H1 (cell line): ENCODE results near the gene STK39. TPM values are rescaled to one million over a fixed set of nuclear protein-coding genes. Genes with fewer than 3 reads are reported as not detected.

ENCODE experiments used
- CTCF ChIA-PET: fragments of 300-600 bp; sonication (Branson Sonifier 250); formaldehyde crosslinking; loops from one replicate; lab custom pipeline; 2021; ENCODE audit not compliant: partially characterized antibody; lab: Charles Lee
- POLR2A ChIA-PET: fragments of 300-600 bp; sonication (Branson Sonifier 250); formaldehyde crosslinking; loops from one replicate; lab custom pipeline; 2021; ENCODE audit warnings: inconsistent platforms; ENCODE audit not compliant: partially characterized antibody; lab: Charles Lee
- DNase-seq, 2 experiments: peaks; one replicate each; pipeline versions ENCODE4 v3.0.0 to v3.0.0-alpha.2; 2010 to 2022; ENCODE audit warnings: low spot score in 2 of 2, low read depth in 1 of 2, mixed read lengths in 1 of 2
- FAIRE-seq: peaks from 2 replicates; lab custom pipeline; 2011; peaks lifted over from hg19 to GRCh38; lab: Jason Lieb, UNC
- H2AFZ ChIP-seq: 2 replicates; pipeline ENCODE4 v1.8.1; 2012; ENCODE audit warnings: low read length, inconsistent platforms
- H2AK5ac ChIP-seq: 2 replicates; pipeline ENCODE4 v1.6.1; 2013; ENCODE audit warnings: low read depth, low read length
- H2BK120ac ChIP-seq: replicated peaks from 2 replicates; pipeline ENCODE3; 2013; ENCODE audit warnings: low read depth, low read length, inconsistent platforms
- H2BK12ac ChIP-seq: 2 replicates; pipeline ENCODE4 v1.6.1; 2013; ENCODE audit warnings: low read depth, low read length
- H2BK15ac ChIP-seq: 2 replicates; pipeline ENCODE4 v1.6.1; 2013; ENCODE audit warnings: low read length
- H2BK20ac ChIP-seq: 2 replicates; pipeline ENCODE4 v1.6.1; 2013; ENCODE audit warnings: low read length
- H2BK5ac ChIP-seq: 2 replicates; pipeline ENCODE4 v1.6.1; 2013; ENCODE audit warnings: low read depth, low read length
- H3K14ac ChIP-seq: 2 replicates; pipeline ENCODE4 v1.6.1; 2013; ENCODE audit warnings: inconsistent platforms; ENCODE audit not compliant: insufficient read length
- H3K18ac ChIP-seq: 2 replicates; pipeline ENCODE4 v1.6.1; 2013; ENCODE audit warnings: low read length; ENCODE audit errors: extremely low read depth
- H3K23ac ChIP-seq: 2 replicates; pipeline ENCODE4 v1.6.1; 2013; ENCODE audit warnings: inconsistent platforms; ENCODE audit not compliant: insufficient read length
- H3K23me2 ChIP-seq: 2 replicates; pipeline ENCODE4 v1.6.1; 2013; ENCODE audit warnings: low read depth, low read length
- H3K27ac ChIP-seq: 2 replicates; pipeline ENCODE4 v1.6.1; 2011; ENCODE audit warnings: low read depth, low read length, inconsistent platforms
- H3K27me3 ChIP-seq, 4 experiments: replicated peaks in 1 of 4; 1 replicate in 1 of 4; 2 replicates in 3 of 4; pipeline versions ENCODE4 v1.6.1 to v1.8.1; 2011 to 2013; ENCODE audit warnings: low read length in 3 of 4, mild to moderate bottlenecking in 3 of 4, inconsistent platforms in 2 of 4, mixed read lengths in 2 of 4, moderate library complexity in 1 of 4; ENCODE audit not compliant: control insufficient read depth in 3 of 4, insufficient read depth in 3 of 4; ENCODE audit errors: extremely low read depth in 1 of 4
- H3K36me3 ChIP-seq, 4 experiments: 2 replicates each; pipeline versions ENCODE4 v1.6.1 to v1.8.1; 2011 to 2013; ENCODE audit warnings: mild to moderate bottlenecking in 4 of 4, low read length in 3 of 4, moderate library complexity in 2 of 4, control low read depth in 1 of 4, inconsistent platforms in 1 of 4; ENCODE audit not compliant: insufficient read depth in 4 of 4, control insufficient read depth in 2 of 4
- H3K4ac ChIP-seq: replicated peaks from 2 replicates; pipeline ENCODE3; 2013; ENCODE audit warnings: low read length, low read depth, mixed read lengths, inconsistent platforms; ENCODE audit not compliant: insufficient read length
- H3K4me1 ChIP-seq, 4 experiments: replicated peaks in 1 of 4; 1 replicate in 1 of 4; 2 replicates in 3 of 4; pipeline versions ENCODE4 v1.6.1 to v1.8.1; 2011 to 2013; ENCODE audit warnings: low read length in 3 of 4, inconsistent platforms in 2 of 4, mixed read lengths in 1 of 4; ENCODE audit not compliant: insufficient read depth in 4 of 4, control insufficient read depth in 3 of 4
- H3K4me2 ChIP-seq, 2 experiments: 2 replicates each; pipeline versions ENCODE4 v1.6.1 to v1.8.1; 2011 to 2013; ENCODE audit warnings: low read depth in 2 of 2, low read length in 2 of 2, control low read depth in 1 of 2, inconsistent platforms in 1 of 2, mild to moderate bottlenecking in 1 of 2; ENCODE audit not compliant: insufficient read depth in 1 of 2
- H3K4me3 ChIP-seq, 4 experiments: fragments of 200-600, 300-600 bp in 1 of 4; sonication (generic), shearing (Covaris generic), sonication (Bioruptor Twin) in 1 of 4; 2 replicates each; pipeline versions ENCODE4 v1.5.1 to v1.8.1; 2011 to 2016; ENCODE audit warnings: low read length in 4 of 4, low read depth in 3 of 4, control low read depth in 2 of 4, inconsistent platforms in 2 of 4, mild to moderate bottlenecking in 2 of 4, mixed read lengths in 1 of 4, moderate library complexity in 1 of 4; ENCODE audit not compliant: insufficient read depth in 2 of 4; ENCODE audit errors: extremely low read depth in 1 of 4
- H3K56ac ChIP-seq: replicated peaks from 2 replicates; pipeline ENCODE3; 2013; ENCODE audit warnings: low read depth, mild to moderate bottlenecking, mixed read lengths, low read length, inconsistent platforms; ENCODE audit not compliant: insufficient read length
- H3K79me1 ChIP-seq: 2 replicates; pipeline ENCODE4 v1.6.1; 2013; ENCODE audit warnings: low read depth, low read length, control low read depth
- H3K79me2 ChIP-seq, 2 experiments: 2 replicates each; pipeline versions ENCODE4 v1.6.1 to v1.8.1; 2012 to 2013; ENCODE audit warnings: low read length in 2 of 2, mild to moderate bottlenecking in 2 of 2, inconsistent platforms in 1 of 2; ENCODE audit not compliant: insufficient read depth in 2 of 2, control insufficient read depth in 1 of 2
- H3K9ac ChIP-seq, 4 experiments: replicated peaks in 1 of 4; 1 replicate in 1 of 4; 2 replicates in 3 of 4; pipeline versions ENCODE4 v1.6.1 to v1.8.1; 2011 to 2013; ENCODE audit warnings: low read depth in 3 of 4, low read length in 3 of 4, control low read depth in 2 of 4, mild to moderate bottlenecking in 2 of 4, moderate library complexity in 2 of 4, inconsistent platforms in 1 of 4; ENCODE audit errors: extremely low read depth in 1 of 4
- H3K9me3 ChIP-seq, 2 experiments: 2 replicates each; pipeline versions ENCODE4 v1.6.1 to v1.8.1; 2012 to 2013; ENCODE audit warnings: mild to moderate bottlenecking in 2 of 2, moderate library complexity in 2 of 2, control low read depth in 1 of 2, inconsistent platforms in 1 of 2, low read depth in 1 of 2, low read length in 1 of 2, mixed read lengths in 1 of 2; ENCODE audit not compliant: insufficient read depth in 2 of 2
- H4K20me1 ChIP-seq, 2 experiments: replicated peaks in 1 of 2; 2 replicates each; pipeline versions ENCODE3 to v1.8.1; 2011 to 2013; ENCODE audit warnings: inconsistent platforms in 2 of 2, low read length in 2 of 2, mild to moderate bottlenecking in 1 of 2; ENCODE audit not compliant: insufficient read depth in 2 of 2, control insufficient read depth in 1 of 2
- H4K5ac ChIP-seq: 2 replicates; pipeline ENCODE4 v1.6.1; 2013; ENCODE audit warnings: low read length, low read depth, mixed read lengths, inconsistent platforms; ENCODE audit not compliant: insufficient read length
- H4K8ac ChIP-seq: 2 replicates; pipeline ENCODE4 v1.8.0; 2013; ENCODE audit warnings: mild to moderate bottlenecking, moderate library complexity, low read length, inconsistent platforms; ENCODE audit not compliant: insufficient read depth; ENCODE audit errors: extremely low read depth
- H4K91ac ChIP-seq: replicated peaks from 2 replicates; pipeline ENCODE3; 2013; ENCODE audit warnings: low read length, mixed read lengths, inconsistent platforms; ENCODE audit not compliant: insufficient read length
- TEAD4 ChIP-seq: IDR thresholded peaks from 2 replicates; pipeline ENCODE4 v1.6.1; 2012; ENCODE audit warnings: low read depth, low read length, inconsistent platforms, mixed read lengths
- WGBS, 2 experiments: shearing (Covaris generic) in 1 of 2; methylation state at CpG; one replicate each; pipeline versions ENCODE4 v1.1.6 to v1.1.7; 2013 to 2015; ENCODE audit warnings: low lambda C conversion rate in 2 of 2, mixed read lengths in 2 of 2, inconsistent platforms in 1 of 2, low coverage in 1 of 2, missing lambda C conversion rate in 1 of 2; ENCODE audit not compliant: insufficient replicate concordance in 2 of 2, insufficient coverage in 1 of 2, insufficient read length in 1 of 2; ENCODE audit errors: extremely low coverage in 1 of 2, missing lambda C conversion rate in 1 of 2; 5-methylcytosine and 5-hydroxymethylcytosine counted together
- polyA plus RNA-seq, 7 experiments: library from polyadenylated mRNA; depleted of rRNA in 3 of 7; stranded (reverse) in 5 of 7; unstranded in 2 of 7; fragments of >200 nt in 5 of 7; fragments of 200-250 nt in 2 of 7; gene quantifications; 1 replicate in 5 of 7; 2 replicates in 1 of 7; 4 replicates in 1 of 7; pipeline versions ENCODE4 v1.2.1 to v1.2.3, GENCODE V29; 2011 to 2013; ENCODE audit warnings: missing spikeins in 2 of 7, mixed read lengths in 2 of 7
- total RNA-seq: library from RNA; stranded (reverse); fragmentation: NEBNext Ultra II Directional; extraction: Animal tissue kit (Norgen Biotek cat#: 25700); gene quantifications from 2 replicates; pipeline ENCODE4 v1.2.1, GENCODE V29; 2021

STK39 gene
- total and polyA plus RNA-seq, 2 of the 8 experiments (the other 6 are each of a cell fraction or from before 2014, with no cell fraction given), result 13.7 to 23.8 TPM

DNA sequence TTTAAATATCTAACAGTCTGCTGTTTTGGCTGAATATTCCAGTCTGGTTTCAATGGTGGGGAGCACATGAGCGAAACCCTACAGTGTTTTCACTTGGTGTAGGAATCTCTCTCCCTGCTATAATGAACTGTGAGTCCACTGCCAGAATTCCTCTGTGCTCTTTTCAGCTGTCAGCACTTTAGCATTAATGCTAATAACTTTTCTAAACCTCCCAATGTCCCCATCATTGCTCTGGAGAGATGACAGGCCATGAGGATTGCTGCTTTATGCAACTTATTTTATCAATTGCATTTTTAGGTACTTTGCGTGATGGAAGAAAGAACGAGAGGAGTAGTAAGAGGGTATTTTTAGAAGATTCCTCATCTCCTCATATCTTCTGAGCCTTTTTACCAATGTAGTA lies 25.3 kb downstream of the STK39 start:
- Histone ChIP-seq H3K18ac (no peak overlapping the region), H3K79me2 (0 out of 4 replicates have a peak, but pooled peaks cover 0 to 2% of the 10 kb centered on the region in 2 experiments)
- TF ChIP-seq TEAD4, result no peak

More for the DNA sequence above, 25.3 kb downstream of the STK39 start:
- Histone ChIP-seq H3K9me3 (no peaks in the 10 kb centered on the region), H3K4me3 (no peak overlapping the region), H3K4ac (no peak overlapping the region), H4K20me1 (peaks cover 2 to 4% of the 10 kb centered on the region in 2 experiments), H2BK120ac (no peak overlapping the region), H3K23ac (no peak overlapping the region), H3K4me2 (no peak overlapping the region), H3K27me3 (no peaks in the 10 kb centered on the region), H3K56ac (no peak overlapping the region), H2BK15ac (no peak overlapping the region), H3K23me2 (no peaks in the 10 kb centered on the region), H4K5ac (no peak overlapping the region), H2AFZ (no peak overlapping the region), H3K14ac (no peak overlapping the region), H2BK20ac (no peak overlapping the region), H4K91ac (no peak overlapping the region), H3K9ac (no peak overlapping the region), H2AK5ac (no peak overlapping the region), H2BK5ac (no peak overlapping the region), H3K36me3 (no peaks in the 10 kb centered on the region; a peak in 1 of 8 replicates), H3K27ac (no peak overlapping the region), H3K79me1 (no peaks in the 10 kb centered on the region; the same call in 1 of the 2 replicates), H3K4me1 (peaks cover 0 to 3% (median 0%) of the 10 kb centered on the region in 4 experiments; a peak in 1 of 7 replicates), H2BK12ac (no peak overlapping the region), H4K8ac (no peak overlapping the region)
- no peak for FAIRE-seq
- ChIA-PET POLR2A (no interaction called here), CTCF (interaction anchor here (0.7 to 1.2 kb wide), 2 partner anchors 10 to 61 kb away, joined by 3 read pairs; no protein-coding TSS in a partner anchor)
- 91% methylated on average over 3 of the region's 3 CpGs; no CpG with 5 or more reads in 1 of the 2 experiments for WGBS, 2 experiments
- no peak for DNase-seq
